GM12892 (cell line): ENCODE measurements around the gene OCRL.
A peak's percentile ranks its signal among the peaks of the same experiment; 100 is the strongest.

Experiments used
- DNase-seq: peaks from one replicate; pipeline ENCODE4 v3.0.0; 2011; ENCODE audit not compliant: insufficient read length
- FAIRE-seq: peaks from 2 replicates; lab custom pipeline; 2011; peaks lifted over from hg19 to GRCh38; lab: Jason Lieb, UNC
- POLR2A ChIP-seq: IDR thresholded peaks from 2 replicates; pipeline ENCODE4 v1.6.1; 2011; ENCODE audit warnings: low read depth, low read length, control low read depth
- POLR2AphosphoS5 ChIP-seq: IDR thresholded peaks from 2 replicates; pipeline ENCODE4 v1.6.1; 2011; ENCODE audit warnings: low read depth, low read length, control low read depth
- TAF1 ChIP-seq: IDR thresholded peaks from 2 replicates; pipeline ENCODE4 v1.6.1; 2011; ENCODE audit warnings: low read depth, mild to moderate bottlenecking, control low read depth, low read length, borderline replicate concordance

The OCRL gene

GRCh38 chrX:129622757-129623301 is 82.8 kb downstream of the OCRL start:
- FAIRE-seq (no peak), DNase-seq (no peak)

GRCh38 chrX:129626026-129626425 is 86.0 kb downstream of the OCRL start:
- FAIRE-seq: no peak
- TF ChIP-seq TAF1 (no peak), POLR2A (no peak), POLR2AphosphoS5 (no peak)

More at GRCh38 chrX:129622757-129623301, 82.8 kb downstream of the OCRL start:
- TF ChIP-seq POLR2AphosphoS5 (no peak), TAF1 (no peak), POLR2A (no peak)

GRCh38 chrX:129629837-129630236 is 89.8 kb downstream of the OCRL start:
- no peak for FAIRE-seq
- DNase-seq: no peak
- TF ChIP-seq POLR2A (no peak), POLR2AphosphoS5 (no peak), TAF1 (no peak)

More at GRCh38 chrX:129626026-129626425, 86.0 kb downstream of the OCRL start:
- DNase-seq: no peak

GRCh38 chrX:129631849-129632248 is 91.8 kb downstream of the OCRL start:
- no peak for TF ChIP-seq TAF1
- no peak for TF ChIP-seq POLR2A
- TF ChIP-seq POLR2AphosphoS5: no peak
- DNase-seq: no peak
- no peak for FAIRE-seq

- no peak for FAIRE-seq
- TF ChIP-seq POLR2AphosphoS5: no peak
- no peak for TF ChIP-seq POLR2A
- no peak for DNase-seq
Measured at GRCh38 chrX:129632443-129632842, 92.4 kb downstream of the OCRL start.

- no peak for TF ChIP-seq POLR2AphosphoS5
- TF ChIP-seq POLR2A: no peak
- TF ChIP-seq TAF1: no peak
- DNase-seq: no peak
- no peak for FAIRE-seq
Measured at GRCh38 chrX:129634541-129634940, 94.5 kb downstream of the OCRL start.

GRCh38 chrX:129636175-129636681 is 96.2 kb downstream of the OCRL start:
- TF ChIP-seq POLR2AphosphoS5 (no peak), TAF1 (no peak), POLR2A (no peak)
- no peak for DNase-seq
- no peak for FAIRE-seq

GRCh38 chrX:129637217-129638109 is 97.4 kb downstream of the OCRL start:
- TF ChIP-seq POLR2AphosphoS5 (no peak), TAF1 (no peak), POLR2A (no peak)
- peak; percentile 53 for DNase-seq
- peak; percentile 94 for FAIRE-seq

- DNase-seq (no peak), FAIRE-seq (no peak)
- TF ChIP-seq POLR2AphosphoS5: no peak
- no peak for TF ChIP-seq TAF1
- TF ChIP-seq POLR2A: no peak
Measured at GRCh38 chrX:129638917-129639316, 98.9 kb downstream of the OCRL start.

GRCh38 chrX:129640737-129641136 is 100.7 kb downstream of the OCRL start:
- FAIRE-seq (no peak), DNase-seq (no peak)

GRCh38 chrX:129641469-129641868 is 101.4 kb downstream of the OCRL start:
- TF ChIP-seq POLR2AphosphoS5 (no peak), TAF1 (no peak), POLR2A (no peak)
- FAIRE-seq (no peak), DNase-seq (no peak)

More at GRCh38 chrX:129640737-129641136, 100.7 kb downstream of the OCRL start:
- TF ChIP-seq POLR2AphosphoS5 (no peak), POLR2A (no peak), TAF1 (no peak)

GRCh38 chrX:129641941-129642340 is 101.9 kb downstream of the OCRL start:
- FAIRE-seq (no peak), DNase-seq (no peak)
- TF ChIP-seq POLR2AphosphoS5 (no peak), POLR2A (no peak), TAF1 (no peak)
